ENCODE measurements around the gene CDC42EP4.

Gene CDC42EP4

GRCh38 chr17:73300392-73300791, 11.4 kb downstream of the CDC42EP4 start:
- no peak for DNase-seq (ENCODE audit: low read depth in 2 of 2)

- no peak for DNase-seq (ENCODE audit: low read depth in 2 of 2)
These were observed 13.6 kb downstream of the CDC42EP4 start for GRCh38 chr17:73297934-73298861.

- DNase-seq (ENCODE audit: low read depth in 2 of 2), result no peak
These were observed 18.3 kb downstream of the CDC42EP4 start for GRCh38 chr17:73293480-73293911.

- no peak for DNase-seq (ENCODE audit: low read depth in 2 of 2)
These were observed 18.8 kb downstream of the CDC42EP4 start for GRCh38 chr17:73293031-73293430.

GRCh38 chr17:73292031-73292531, 19.7 kb downstream of the CDC42EP4 start:
- DNase-seq (ENCODE audit: low read depth in 2 of 2), result no peak

- DNase-seq (ENCODE audit: low read depth in 2 of 2), result no peak
These were observed 20.5 kb downstream of the CDC42EP4 start for GRCh38 chr17:73291260-73291801.

GRCh38 chr17:73290399-73291259, 21.2 kb downstream of the CDC42EP4 start:
- DNase-seq (ENCODE audit: low read depth in 2 of 2), result no peak

GRCh38 chr17:73289549-73290254, 22.1 kb downstream of the CDC42EP4 start:
- no peak for DNase-seq (ENCODE audit: low read depth in 2 of 2)

GRCh38 chr17:73288534-73289302, 23.1 kb downstream of the CDC42EP4 start:
- no peak for DNase-seq (ENCODE audit: low read depth in 2 of 2)

GRCh38 chr17:73286863-73287296, 24.9 kb downstream of the CDC42EP4 start:
- DNase-seq (ENCODE audit: low read depth in 2 of 2), result no peak

GRCh38 chr17:73285916-73286862, 25.6 kb downstream of the CDC42EP4 start:
- no peak for DNase-seq (ENCODE audit: low read depth in 2 of 2)

- DNase-seq (ENCODE audit: low read depth in 2 of 2), result no peak
These were observed 26.2 kb downstream of the CDC42EP4 start for GRCh38 chr17:73285603-73285908.

GRCh38 chr17:73284906-73285602, 26.7 kb downstream of the CDC42EP4 start:
- DNase-seq (ENCODE audit: low read depth in 2 of 2), result no peak

- DNase-seq (ENCODE audit: low read depth in 2 of 2), result no peak
These were observed 27.4 kb downstream of the CDC42EP4 start for GRCh38 chr17:73284354-73284753.

- no peak for DNase-seq (ENCODE audit: low read depth in 2 of 2)
These were observed 27.9 kb downstream of the CDC42EP4 start for GRCh38 chr17:73283841-73284282.

- no peak for DNase-seq (ENCODE audit: low read depth in 2 of 2)
These were observed 28.6 kb downstream of the CDC42EP4 start for GRCh38 chr17:73283250-73283649.

GRCh38 chr17:73282629-73283028, 29.2 kb downstream of the CDC42EP4 start:
- no peak for DNase-seq (ENCODE audit: low read depth in 2 of 2)

- DNase-seq (ENCODE audit: low read depth in 2 of 2), result no peak
These were observed 29.9 kb downstream of the CDC42EP4 start for GRCh38 chr17:73281928-73282327.

GRCh38 chr17:73280191-73280590, 31.6 kb downstream of the CDC42EP4 start:
- no peak for DNase-seq (ENCODE audit: low read depth in 2 of 2)

Measured in stimulated activated CD4-positive, alpha-beta T cell treated with anti-CD3 and anti-CD28 coated beads, Interleukin-4, amount 100 ng/mL, for 48 hours (primary cell).